ENCODE measurements around the gene CNIH4. TPM values are rescaled to one million over a fixed set of nuclear protein-coding genes. Genes with fewer than 3 reads are reported as not detected.
A peak's percentile ranks its signal among the peaks of the same experiment; 100 is the strongest.

Gene CNIH4
- total and polyA plus RNA-seq, 2 of the 4 experiments (the other 2 are of a cell fraction) = 29.7 to 73.1 TPM

DNA sequence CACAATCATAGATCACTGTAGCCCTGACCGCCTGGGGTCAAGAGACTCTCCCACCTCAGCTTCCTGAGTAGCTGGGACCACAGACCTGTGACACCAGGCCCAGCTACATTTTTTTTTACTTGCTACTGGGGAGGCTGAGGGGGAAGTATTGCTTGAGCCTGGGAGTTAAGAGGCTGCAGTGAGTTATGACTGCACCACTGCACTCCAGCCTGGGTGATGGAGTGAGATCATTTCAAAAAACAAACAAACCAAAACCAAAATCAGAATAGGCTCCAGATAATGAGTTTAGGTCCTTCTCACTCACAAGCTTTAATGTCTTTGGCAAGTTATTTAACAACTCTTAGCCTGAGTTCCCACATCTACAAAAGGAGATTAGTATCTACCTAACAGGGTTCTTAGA lies 55.1 kb downstream of the CNIH4 start:
- H2AK5ac ChIP-seq (ENCODE audit: low read depth, low read length) = no peak overlapping the region
- peaks cover 39% of the 10 kb centered on the region for H3K36me3 ChIP-seq (ENCODE audit: control insufficient read depth, insufficient read depth, low read length)
- no peaks in the 10 kb centered on the region for H3K27me3 ChIP-seq (ENCODE audit: control insufficient read depth, insufficient read depth, low read length)
- no peak overlapping the region for H3K14ac ChIP-seq (replicated peaks; ENCODE audit: low read depth, low read length)
- no peak overlapping the region for H3K27ac ChIP-seq (ENCODE audit: insufficient read depth, low read length)
- no peak overlapping the region for H3K23ac ChIP-seq (ENCODE audit: low read depth, low read length)
- no peak overlapping the region for H3K4ac ChIP-seq (ENCODE audit: low read depth, low read length)
- no peaks in the 10 kb centered on the region for H3K9me3 ChIP-seq (ENCODE audit: control insufficient read depth, insufficient read depth, low read length)
- ChIA-PET CTCF (interaction anchor here (0.5 to 1.4 kb wide), 2 partner anchors 21 to 24 kb away, joined by 3 to 4 read pairs; no protein-coding TSS in a partner anchor), POLR2A (ENCODE audit: unreplicated experiment) (no interaction called here)
- peak overlapping the region; percentile 29 for H2AK9ac ChIP-seq (replicated peaks; ENCODE audit: low read depth, low read length, poor library complexity)
- no peak overlapping the region for H3K18ac ChIP-seq (ENCODE audit: low read depth, low read length)
- ATAC-seq (ENCODE audit: low read depth) (peak; percentile 74), DNase-seq (peak; percentile 37)
- H2BK20ac ChIP-seq (ENCODE audit: low read depth, low read length) = no peak overlapping the region
- H3K4me1 ChIP-seq (ENCODE audit: control insufficient read depth, insufficient read depth, low read length) = peaks cover under 1% of the 10 kb centered on the region; the same call in 1 of the 2 replicates
- no peak overlapping the region for H3K4me3 ChIP-seq (ENCODE audit: insufficient read depth, low read depth, low read length)
- no peak overlapping the region for H2AFZ ChIP-seq (replicated peaks; ENCODE audit: low read length, poor library complexity)
- H3K9me1 ChIP-seq (ENCODE audit: insufficient read depth, low read length) = no peaks in the 10 kb centered on the region
- H2BK5ac ChIP-seq (ENCODE audit: low read depth, low read length, poor library complexity, severe bottlenecking) = no peak overlapping the region
- peaks cover 10 to 32% of the 10 kb centered on the region in 2 experiments; a peak in 3 of 4 replicates for H3K79me1 ChIP-seq (ENCODE audit: low read depth in 1 of 2, low read length in 2 of 2)
- H4K91ac ChIP-seq (ENCODE audit: insufficient read depth, low read depth, low read length) = no peak overlapping the region
- peaks cover 16% of the 10 kb centered on the region; the same call in 1 of the 2 replicates for H4K20me1 ChIP-seq (ENCODE audit: insufficient read depth, low read length)
- H4K5ac ChIP-seq (ENCODE audit: low read depth, low read length) = no peak overlapping the region
- H4K8ac ChIP-seq (ENCODE audit: low read depth in 2 of 2, low read length in 2 of 2) = no peak overlapping the region
- no peak overlapping the region for H3K4me2 ChIP-seq (ENCODE audit: low read depth, low read length)
- no TSS peak for BruUV-seq (replicated peaks)
- H3K9ac ChIP-seq (ENCODE audit: low read depth, low read length) = no peak overlapping the region
- TF ChIP-seq, protein P1, sequence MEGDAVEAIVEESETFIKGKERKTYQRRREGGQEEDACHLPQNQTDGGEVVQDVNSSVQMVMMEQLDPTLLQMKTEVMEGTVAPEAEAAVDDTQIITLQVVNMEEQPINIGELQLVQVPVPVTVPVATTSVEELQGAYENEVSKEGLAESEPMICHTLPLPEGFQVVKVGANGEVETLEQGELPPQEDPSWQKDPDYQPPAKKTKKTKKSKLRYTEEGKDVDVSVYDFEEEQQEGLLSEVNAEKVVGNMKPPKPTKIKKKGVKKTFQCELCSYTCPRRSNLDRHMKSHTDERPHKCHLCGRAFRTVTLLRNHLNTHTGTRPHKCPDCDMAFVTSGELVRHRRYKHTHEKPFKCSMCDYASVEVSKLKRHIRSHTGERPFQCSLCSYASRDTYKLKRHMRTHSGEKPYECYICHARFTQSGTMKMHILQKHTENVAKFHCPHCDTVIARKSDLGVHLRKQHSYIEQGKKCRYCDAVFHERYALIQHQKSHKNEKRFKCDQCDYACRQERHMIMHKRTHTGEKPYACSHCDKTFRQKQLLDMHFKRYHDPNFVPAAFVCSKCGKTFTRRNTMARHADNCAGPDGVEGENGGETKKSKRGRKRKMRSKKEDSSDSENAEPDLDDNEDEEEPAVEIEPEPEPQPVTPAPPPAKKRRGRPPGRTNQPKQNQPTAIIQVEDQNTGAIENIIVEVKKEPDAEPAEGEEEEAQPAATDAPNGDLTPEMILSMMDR (conservative IDR thresholded peaks at IDR 0.05; ENCODE audit: low read depth, low read length) = no peak
- TF ChIP-seq SMC3 (IDR thresholded peaks at IDR 0.05; ENCODE audit: low read depth, low read length) (no peak), RAD21 (IDR thresholded peaks at IDR 0.05; ENCODE audit: low read length) (no peak), BHLHE40 (IDR thresholded peaks at IDR 0.05; ENCODE audit: low read depth, low read length) (no peak), RFX5 (IDR thresholded peaks at IDR 0.05; ENCODE audit: low read depth, low read length) (no peak), MXI1 (IDR thresholded peaks at IDR 0.05; ENCODE audit: borderline replicate concordance, low read depth, low read length) (no peak), FOS (IDR thresholded peaks at IDR 0.05; ENCODE audit: low read depth, low read length) (no peak), NFE2L2 (IDR thresholded peaks at IDR 0.05; ENCODE audit: low read depth, low read length) (no peak)
- TF ChIP-seq, protein P2, sequence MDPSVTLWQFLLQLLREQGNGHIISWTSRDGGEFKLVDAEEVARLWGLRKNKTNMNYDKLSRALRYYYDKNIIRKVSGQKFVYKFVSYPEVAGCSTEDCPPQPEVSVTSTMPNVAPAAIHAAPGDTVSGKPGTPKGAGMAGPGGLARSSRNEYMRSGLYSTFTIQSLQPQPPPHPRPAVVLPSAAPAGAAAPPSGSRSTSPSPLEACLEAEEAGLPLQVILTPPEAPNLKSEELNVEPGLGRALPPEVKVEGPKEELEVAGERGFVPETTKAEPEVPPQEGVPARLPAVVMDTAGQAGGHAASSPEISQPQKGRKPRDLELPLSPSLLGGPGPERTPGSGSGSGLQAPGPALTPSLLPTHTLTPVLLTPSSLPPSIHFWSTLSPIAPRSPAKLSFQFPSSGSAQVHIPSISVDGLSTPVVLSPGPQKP (IDR thresholded peaks at IDR 0.05; ENCODE audit: borderline replicate concordance, low read depth, low read length) = no peak
- TF ChIP-seq, protein P3, sequence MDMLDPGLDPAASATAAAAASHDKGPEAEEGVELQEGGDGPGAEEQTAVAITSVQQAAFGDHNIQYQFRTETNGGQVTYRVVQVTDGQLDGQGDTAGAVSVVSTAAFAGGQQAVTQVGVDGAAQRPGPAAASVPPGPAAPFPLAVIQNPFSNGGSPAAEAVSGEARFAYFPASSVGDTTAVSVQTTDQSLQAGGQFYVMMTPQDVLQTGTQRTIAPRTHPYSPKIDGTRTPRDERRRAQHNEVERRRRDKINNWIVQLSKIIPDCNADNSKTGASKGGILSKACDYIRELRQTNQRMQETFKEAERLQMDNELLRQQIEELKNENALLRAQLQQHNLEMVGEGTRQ (IDR thresholded peaks at IDR 0.05; ENCODE audit: low read depth, low read length) = no peak
- in situ Hi-C loops (cut with MboI; ENCODE audit: low sequenced_read_pairs) (no loop called here), dilution Hi-C loops (cut with HindIII; ENCODE audit: low sequenced_read_pairs, unreplicated experiment) (no loop called here), intact Hi-C loops (cut with micrococcal nuclease) (no loop called here)
- no peak overlapping the region for H3K56ac ChIP-seq (ENCODE audit: extremely low read depth, insufficient read depth, low read length)
- no peak overlapping the region for H2BK120ac ChIP-seq (ENCODE audit: low read depth, low read length)
- WGBS, 2 experiments (ENCODE audit: extremely low coverage in 2 of 2, insufficient read length in 1 of 2) = no CpG with 5 or more reads among the region's 1 CpG
- no peak overlapping the region for H2BK15ac ChIP-seq (ENCODE audit: low read depth, low read length)
